Thoracic aorta (tissue), 2 donors: ENCODE data around the gene TSPAN32. TPM values are rescaled to one million over a fixed set of nuclear protein-coding genes. Genes with fewer than 3 reads are reported as not detected.

Source experiments
- ATAC-seq: fragments of 150-250 bp; one replicate; pipeline ENCODE4 v1.8.0; 2017; ENCODE audit warnings: low read depth; ENCODE audit not compliant: insufficient number of reproducible peaks, low FRiP score
- DNase-seq: peaks from one replicate; pipeline ENCODE4 v3.0.0-alpha.2; 2020; ENCODE audit warnings: low spot score
- H3K27ac ChIP-seq, 2 donors: fragments of 200-600 bp; sonication (generic); 1 replicate in 1 of 2; 2 replicates in 1 of 2; pipeline ENCODE4 v1.5.1; 2016; ENCODE audit warnings: mild to moderate bottlenecking in 2 of 2, moderate library complexity in 2 of 2
- H3K27me3 ChIP-seq: fragments of 200-600 bp; sonication (generic); replicated peaks from 2 replicates; pipeline ENCODE4 v1.6.0; 2016; ENCODE audit warnings: mild to moderate bottlenecking; ENCODE audit not compliant: insufficient read depth
- H3K36me3 ChIP-seq: fragments of 200-600 bp; sonication (generic); one replicate; pipeline ENCODE4 v1.5.1; 2016
- H3K4me1 ChIP-seq, 2 donors: fragments of 200-600 bp; sonication (generic); 1 replicate in 1 of 2; 2 replicates in 1 of 2; pipeline versions ENCODE4 v1.5.1 to v1.6.0; 2016; ENCODE audit warnings: low read depth in 2 of 2, mild to moderate bottlenecking in 1 of 2; ENCODE audit not compliant: control insufficient read depth in 1 of 2
- H3K4me3 ChIP-seq: fragments of 200-600 bp; sonication (generic); 2 replicates; pipeline ENCODE4 v1.5.1; 2016; ENCODE audit warnings: mild to moderate bottlenecking
- H3K9me3 ChIP-seq: fragments of 200-600 bp; sonication (generic); 2 replicates; pipeline ENCODE4 v1.5.1; 2016
- total RNA-seq, 2 donors: library from RNA; depleted of rRNA; stranded (reverse); fragments of >200 nt; gene quantifications; one replicate each; pipeline versions ENCODE4 v1.1.0 to v1.2.3, GENCODE V29; 2016
- TF ChIP-seq, protein P1 (sequence below): fragments of 200-600 bp; sonication (generic); IDR thresholded peaks from one replicate; pipeline ENCODE4 v1.5.1; 2019; ENCODE audit warnings: antibody characterized with exemption

The TSPAN32 gene
- total RNA-seq, 2 donors from 2014 or later: 2.5 to 6.9 TPM

DNA sequence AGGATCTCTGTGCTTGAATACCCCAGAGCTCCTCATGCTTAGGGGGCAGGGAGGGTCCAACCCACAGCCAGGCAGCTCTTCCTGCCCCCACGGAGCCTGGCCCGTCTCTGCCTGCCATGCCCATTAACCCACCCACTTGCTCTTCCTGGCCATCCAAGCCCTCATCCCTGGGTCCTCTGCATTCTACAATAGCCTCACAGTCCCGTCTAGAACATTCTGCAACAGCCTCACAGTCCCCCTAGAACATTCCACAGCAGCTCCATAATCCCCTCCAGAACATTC is 15.1 kb downstream of the TSPAN32 start:
- TF ChIP-seq, protein P1, sequence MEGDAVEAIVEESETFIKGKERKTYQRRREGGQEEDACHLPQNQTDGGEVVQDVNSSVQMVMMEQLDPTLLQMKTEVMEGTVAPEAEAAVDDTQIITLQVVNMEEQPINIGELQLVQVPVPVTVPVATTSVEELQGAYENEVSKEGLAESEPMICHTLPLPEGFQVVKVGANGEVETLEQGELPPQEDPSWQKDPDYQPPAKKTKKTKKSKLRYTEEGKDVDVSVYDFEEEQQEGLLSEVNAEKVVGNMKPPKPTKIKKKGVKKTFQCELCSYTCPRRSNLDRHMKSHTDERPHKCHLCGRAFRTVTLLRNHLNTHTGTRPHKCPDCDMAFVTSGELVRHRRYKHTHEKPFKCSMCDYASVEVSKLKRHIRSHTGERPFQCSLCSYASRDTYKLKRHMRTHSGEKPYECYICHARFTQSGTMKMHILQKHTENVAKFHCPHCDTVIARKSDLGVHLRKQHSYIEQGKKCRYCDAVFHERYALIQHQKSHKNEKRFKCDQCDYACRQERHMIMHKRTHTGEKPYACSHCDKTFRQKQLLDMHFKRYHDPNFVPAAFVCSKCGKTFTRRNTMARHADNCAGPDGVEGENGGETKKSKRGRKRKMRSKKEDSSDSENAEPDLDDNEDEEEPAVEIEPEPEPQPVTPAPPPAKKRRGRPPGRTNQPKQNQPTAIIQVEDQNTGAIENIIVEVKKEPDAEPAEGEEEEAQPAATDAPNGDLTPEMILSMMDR: no peak
- Histone ChIP-seq H3K27me3 (no peaks in the 10 kb centered on the region), H3K9me3 (no peaks in the 10 kb centered on the region), H3K36me3 (no peaks in the 10 kb centered on the region), H3K4me1 (peaks cover 19 to 38% of the 10 kb centered on the region in 2 donors), H3K4me3 (no peak overlapping the region), H3K27ac (no peak overlapping the region)
- DNase-seq: no peak
- ATAC-seq: no peak

DNA sequence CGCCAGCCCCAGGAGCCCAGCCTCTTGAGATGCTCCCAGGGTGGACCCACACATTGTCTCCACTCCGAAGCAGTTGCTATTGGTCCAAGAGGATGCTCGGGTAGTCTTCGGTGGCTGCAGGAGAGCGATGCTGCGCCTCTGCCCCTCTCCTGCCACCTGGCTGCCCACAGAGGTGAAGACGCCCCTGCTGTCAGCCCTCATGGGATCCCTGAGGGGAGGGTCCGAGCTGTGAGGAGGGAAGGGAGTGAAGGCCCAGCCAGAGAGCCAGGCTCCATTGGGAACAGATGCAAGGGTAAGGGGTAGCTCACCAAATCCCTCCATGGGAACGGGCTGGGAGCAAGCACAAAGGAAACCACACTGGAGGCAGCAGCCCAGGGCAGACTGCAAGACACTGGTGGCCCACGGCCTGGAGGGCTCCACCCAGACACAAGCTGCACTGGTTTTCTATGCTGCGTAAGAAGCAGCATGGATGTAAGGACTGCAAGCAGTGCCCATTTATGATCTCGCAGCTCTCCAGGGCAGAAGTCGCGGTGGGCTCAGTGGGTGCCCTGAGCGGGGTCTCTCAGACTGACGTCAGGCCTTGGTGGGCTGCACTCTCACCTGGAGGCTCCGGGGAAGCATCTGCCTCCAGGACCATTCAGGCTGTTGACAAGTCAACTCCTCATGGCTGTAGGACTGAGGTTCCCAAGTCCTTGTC is 15.7 kb downstream of the TSPAN32 start:
- H3K4me1 ChIP-seq: peaks cover 14 to 32% of the 10 kb centered on the region in 2 donors

DNA sequence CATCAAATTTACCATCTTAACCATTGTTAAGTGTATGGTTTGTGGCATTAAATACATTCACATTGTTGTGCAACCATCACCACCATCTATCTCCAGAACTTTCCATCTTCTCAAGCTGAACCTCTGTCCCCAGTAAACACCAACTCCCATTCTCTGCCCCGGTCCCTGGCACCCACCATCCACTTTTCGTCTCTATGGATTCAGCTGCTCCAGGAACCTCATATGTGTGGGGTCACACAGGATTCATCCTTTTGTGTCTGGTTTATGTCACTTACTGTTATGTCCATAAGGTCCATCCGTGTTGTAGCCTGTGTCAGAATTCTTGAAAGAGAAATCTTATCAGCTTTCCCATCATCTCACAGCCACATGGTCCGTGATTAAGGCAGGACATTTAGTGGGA is 16.3 kb downstream of the TSPAN32 start:
- H3K27ac ChIP-seq: no peak overlapping the region
- no peak overlapping the region for H3K4me3 ChIP-seq
- no peaks in the 10 kb centered on the region for H3K9me3 ChIP-seq
- ATAC-seq: no peak
- peaks cover 13 to 26% of the 10 kb centered on the region in 2 donors for H3K4me1 ChIP-seq
- H3K36me3 ChIP-seq: no peaks in the 10 kb centered on the region
- no peaks in the 10 kb centered on the region for H3K27me3 ChIP-seq
- TF ChIP-seq, protein P1: no peak
- no peak for DNase-seq

More for the DNA sequence above, 15.7 kb downstream of the TSPAN32 start:
- TF ChIP-seq, protein P1: no peak
- ATAC-seq (no peak), DNase-seq (no peak)
- Histone ChIP-seq H3K36me3 (no peaks in the 10 kb centered on the region), H3K4me3 (no peak overlapping the region), H3K27me3 (no peaks in the 10 kb centered on the region), H3K27ac (no peak overlapping the region), H3K9me3 (no peaks in the 10 kb centered on the region)

DNA sequence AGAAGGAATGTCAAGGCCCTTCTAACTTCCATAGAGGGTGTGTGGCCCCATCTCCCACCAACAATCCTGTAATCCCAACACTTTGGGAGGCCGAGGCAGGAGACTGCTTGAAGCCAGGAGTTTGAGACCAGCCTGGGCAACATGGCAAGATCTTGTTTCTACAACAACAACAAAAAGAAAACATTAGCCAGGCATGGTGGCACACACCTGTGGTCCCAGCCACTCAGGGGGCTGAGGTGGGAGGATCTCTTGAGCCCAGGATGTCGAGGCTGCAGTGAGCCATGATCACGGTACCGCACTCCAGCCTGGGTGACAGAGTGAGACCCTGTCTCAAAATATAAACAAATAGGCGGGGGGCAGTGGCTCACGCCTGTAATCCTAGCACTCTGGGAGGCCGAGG is 16.9 kb downstream of the TSPAN32 start:
- TF ChIP-seq, protein P1: no peak
- Histone ChIP-seq H3K9me3 (no peaks in the 10 kb centered on the region), H3K27ac (no peak overlapping the region), H3K4me3 (no peak overlapping the region), H3K27me3 (no peaks in the 10 kb centered on the region), H3K4me1 (peaks cover 13 to 20% of the 10 kb centered on the region in 2 donors), H3K36me3 (no peaks in the 10 kb centered on the region)
- ATAC-seq (no peak), DNase-seq (no peak)

DNA sequence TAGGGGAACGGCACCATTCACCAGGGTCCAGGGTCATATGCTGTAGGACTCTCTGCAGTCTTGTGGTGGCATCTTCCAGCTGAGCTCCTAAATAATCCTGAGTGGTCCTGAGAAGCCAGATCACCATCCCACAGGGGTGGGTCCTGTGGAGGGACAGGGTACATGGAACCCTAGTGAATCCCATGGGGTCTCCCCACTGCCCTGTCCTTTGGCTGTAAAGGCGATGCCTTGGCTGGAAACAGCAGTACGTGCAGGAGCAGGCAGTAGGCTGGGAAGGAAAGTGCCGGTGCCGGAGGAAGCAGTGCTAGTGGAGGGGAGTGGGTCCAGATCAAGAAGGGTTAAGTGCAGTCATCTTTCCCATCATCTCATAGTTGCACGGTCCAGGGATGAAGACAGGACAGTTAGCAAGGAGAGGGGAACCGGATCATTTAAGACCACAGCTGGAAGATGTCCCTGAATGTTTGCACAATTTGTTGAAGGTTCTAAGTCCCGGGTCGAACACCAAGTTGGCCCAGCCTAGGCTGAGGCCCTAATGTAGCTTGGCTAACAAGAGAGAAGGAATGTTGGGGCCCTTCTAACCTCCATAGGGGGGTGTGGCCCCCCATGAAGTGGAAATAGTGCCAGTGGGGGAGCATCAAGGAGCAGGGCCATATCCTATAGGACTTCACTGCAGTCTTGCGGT is 18.1 kb downstream of the TSPAN32 start:
- peaks cover 3 to 9% of the 10 kb centered on the region in 2 donors for H3K4me1 ChIP-seq
- no peaks in the 10 kb centered on the region for H3K9me3 ChIP-seq
- H3K27ac ChIP-seq: no peak overlapping the region
- H3K4me3 ChIP-seq: no peak overlapping the region
- TF ChIP-seq, protein P1: no peak
- no peaks in the 10 kb centered on the region for H3K27me3 ChIP-seq
- DNase-seq (no peak), ATAC-seq (no peak)
- H3K36me3 ChIP-seq: no peaks in the 10 kb centered on the region
